Activated CD8-positive, alpha-beta memory T cell treated with anti-CD3 and anti-CD28 coated beads for 1 hour (primary cell): ENCODE results near the gene WDPCP.
"Not testable (repeated sequence)": the region's sequence is repeated elsewhere in the genome, so short reads cannot be mapped to it uniquely, and the experiment has no call there.

Experiments
- DNase-seq, 2 donors: peaks; one replicate each; pipeline ENCODE4 v3.0.0-alpha.2; 2020; ENCODE audit warnings: low read depth in 1 of 2; ENCODE audit errors: extremely low read depth in 1 of 2

Gene WDPCP

GRCh38 chr2:63590626-63591408, 2.5 kb upstream of the WDPCP start:
- no peak for DNase-seq

- DNase-seq: no peak
Measured at GRCh38 chr2:63589148-63589958, 1.1 kb upstream of the WDPCP start.

DNA sequence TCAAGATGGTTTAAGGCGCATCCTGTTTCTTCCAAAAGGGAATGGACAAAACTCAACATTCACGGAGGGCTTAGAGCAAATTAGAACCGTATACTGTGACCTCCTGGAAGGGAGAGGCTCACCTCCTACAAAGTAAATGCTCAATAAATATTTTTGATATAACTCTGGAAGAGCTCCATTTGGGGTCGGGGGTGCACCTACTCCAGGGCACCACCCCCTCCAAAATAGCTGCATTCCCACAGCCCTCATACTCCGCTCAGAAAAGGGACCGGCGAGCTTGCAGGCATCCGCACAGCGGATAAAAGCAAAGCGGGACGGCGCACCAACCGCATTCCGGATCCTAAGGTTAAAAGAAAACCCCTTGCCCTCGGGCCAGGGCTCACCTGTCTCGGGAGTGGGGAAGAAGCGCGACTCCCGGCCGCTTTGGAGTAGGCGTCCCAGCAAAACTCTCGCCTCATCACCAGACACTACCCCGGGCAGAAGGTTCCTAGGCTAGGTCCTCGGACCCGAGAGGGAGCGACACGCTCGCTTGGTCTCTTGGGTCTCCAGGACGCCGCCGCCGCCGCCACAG, 378 bp downstream of the WDPCP start:
- no peak for DNase-seq

DNA sequence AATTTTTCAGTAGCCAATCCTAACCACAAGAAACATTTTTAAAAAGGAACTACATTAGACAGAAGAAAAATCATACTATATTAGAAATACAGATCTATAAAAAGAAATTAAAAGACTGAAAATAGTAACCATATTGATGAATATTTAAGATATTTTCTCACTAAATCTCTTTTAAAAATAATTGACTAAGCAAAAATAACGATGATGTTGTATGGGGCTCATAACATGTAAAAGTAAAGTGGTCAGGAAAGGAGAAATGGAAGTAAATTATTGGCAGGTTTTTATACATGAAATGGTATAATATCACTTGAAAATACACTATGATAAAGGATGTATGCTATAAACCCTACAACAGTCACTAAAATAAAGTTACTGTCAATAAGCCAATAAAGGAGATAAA, 5.4 kb downstream of the WDPCP start:
- no peak for DNase-seq

DNA sequence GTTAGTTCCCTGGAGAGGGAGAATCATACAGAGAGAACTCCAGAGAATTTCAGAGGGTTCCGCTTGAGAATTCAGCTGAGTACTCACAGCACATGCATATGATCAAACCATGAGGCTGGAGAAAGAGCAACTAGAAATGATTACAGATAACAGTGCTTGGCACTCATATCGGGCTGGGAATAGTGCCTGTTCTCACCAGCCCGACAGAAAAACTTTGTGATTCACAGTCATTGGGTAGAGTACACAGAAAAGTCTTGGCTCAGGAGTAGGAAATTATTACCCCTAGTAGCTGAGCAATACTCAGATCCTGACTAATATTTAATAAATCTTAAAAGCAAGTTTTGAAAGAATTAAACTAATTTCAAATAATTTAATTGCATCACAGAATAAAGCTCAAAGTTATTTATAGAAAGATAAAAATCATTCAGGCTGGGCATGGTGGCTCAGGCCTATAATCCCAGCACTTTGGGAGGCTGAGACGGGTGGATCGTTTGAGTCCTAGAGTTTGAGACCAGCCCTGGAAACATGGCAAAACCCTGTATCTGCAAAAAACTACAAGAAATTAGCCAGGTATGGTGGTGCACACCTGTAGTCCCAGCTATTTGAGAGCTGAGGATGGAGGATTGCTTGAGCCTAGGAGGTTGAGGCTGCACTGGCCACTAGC, 6.8 kb downstream of the WDPCP start:
- no peak for DNase-seq

DNA sequence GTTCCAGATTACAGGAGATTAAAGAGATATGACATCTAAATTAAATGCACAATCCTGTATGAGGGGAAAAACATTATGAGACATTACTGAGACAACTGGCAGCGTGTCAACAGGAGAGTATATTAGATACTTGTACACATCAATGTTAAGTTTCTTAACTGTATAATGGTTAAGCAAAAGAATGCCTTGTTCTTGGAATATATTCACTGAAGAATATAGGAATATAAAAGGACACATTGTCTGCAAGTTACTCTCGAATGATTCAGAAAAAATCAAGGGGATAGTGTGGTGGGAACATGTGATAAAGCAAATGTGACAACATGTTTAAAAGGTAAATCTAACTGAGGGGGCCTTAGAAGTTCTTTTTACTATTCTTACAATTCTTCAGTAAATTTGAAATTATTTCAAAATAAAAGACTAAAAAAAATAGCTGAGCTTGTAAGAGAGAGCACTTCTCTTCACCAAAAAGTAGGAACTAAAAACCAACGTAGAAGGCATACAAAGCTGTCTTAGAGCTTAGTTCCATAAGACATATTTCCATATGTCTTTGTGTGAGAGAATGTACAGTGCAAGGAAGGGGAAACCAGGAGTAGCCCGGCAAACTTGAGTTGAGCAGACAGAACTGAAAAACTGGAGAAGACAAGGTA, 7.5 kb downstream of the WDPCP start:
- DNase-seq: no peak

- DNase-seq: no peak
Measured at GRCh38 chr2:63578767-63579166, 9.5 kb downstream of the WDPCP start.

- no peak for DNase-seq
Measured at GRCh38 chr2:63576546-63576945, 11.7 kb downstream of the WDPCP start.

- DNase-seq: not testable (repeated sequence)
Measured at GRCh38 chr2:63573726-63574345, 14.4 kb downstream of the WDPCP start.

DNA sequence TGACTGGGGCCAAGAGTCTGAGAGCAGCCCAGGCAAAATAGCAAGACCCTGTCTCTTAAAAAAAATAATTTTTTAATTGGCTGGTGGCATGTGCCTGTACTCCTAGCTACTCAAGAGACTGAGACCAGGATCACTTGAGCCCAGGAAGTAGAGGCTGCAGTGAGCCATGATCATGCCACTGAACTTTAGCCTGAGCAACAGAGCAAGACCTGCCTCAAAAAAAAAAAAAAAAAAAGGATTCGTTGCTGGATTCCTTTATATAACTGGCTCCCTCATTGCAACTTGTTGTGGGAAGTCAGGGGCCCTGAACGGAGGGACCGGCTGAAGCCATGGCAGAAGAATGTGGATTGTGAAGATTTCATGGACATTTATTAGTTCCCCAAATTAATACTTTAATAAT, 15.3 kb downstream of the WDPCP start:
- not testable (repeated sequence) for DNase-seq

GRCh38 chr2:63572001-63572400, 16.3 kb downstream of the WDPCP start:
- DNase-seq: no peak

DNA sequence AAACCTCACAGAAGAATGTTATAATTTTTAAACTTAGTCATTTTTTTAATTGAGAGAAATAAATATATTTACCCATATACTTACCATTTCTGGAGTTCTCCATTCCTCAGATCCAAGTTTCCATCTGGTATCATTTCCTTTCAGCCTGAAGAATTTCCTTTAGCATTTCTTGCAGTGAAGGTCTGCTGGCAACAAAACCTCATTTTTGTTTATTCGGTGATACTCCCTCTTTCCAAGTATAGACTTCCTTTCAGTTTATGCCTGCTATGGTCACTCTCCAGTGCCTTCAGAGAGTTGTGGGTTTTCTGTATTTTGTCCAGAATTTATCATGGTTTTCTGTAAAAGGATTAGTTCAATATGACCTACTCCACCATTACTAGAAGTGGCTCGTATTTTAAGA, 17.0 kb downstream of the WDPCP start:
- DNase-seq: no peak

DNA sequence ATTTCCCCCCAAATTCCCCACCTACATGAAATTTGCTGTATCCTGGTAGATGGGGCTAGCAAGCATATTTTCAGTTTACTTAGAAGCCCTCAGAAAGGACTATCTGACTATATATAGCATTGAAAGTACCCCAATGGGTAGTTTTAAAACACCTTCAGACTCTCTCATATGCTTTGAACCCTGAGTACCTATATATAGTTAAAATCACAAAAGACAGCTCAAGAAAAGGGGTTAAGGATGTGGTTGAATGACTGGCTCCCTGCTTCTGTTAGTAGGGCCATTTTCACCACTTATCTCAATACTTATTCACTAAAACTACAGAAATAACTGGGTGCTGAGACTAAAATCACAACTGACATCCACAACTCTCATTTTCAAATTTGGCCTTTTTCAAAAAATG, 18.5 kb downstream of the WDPCP start:
- DNase-seq: no peak

DNA sequence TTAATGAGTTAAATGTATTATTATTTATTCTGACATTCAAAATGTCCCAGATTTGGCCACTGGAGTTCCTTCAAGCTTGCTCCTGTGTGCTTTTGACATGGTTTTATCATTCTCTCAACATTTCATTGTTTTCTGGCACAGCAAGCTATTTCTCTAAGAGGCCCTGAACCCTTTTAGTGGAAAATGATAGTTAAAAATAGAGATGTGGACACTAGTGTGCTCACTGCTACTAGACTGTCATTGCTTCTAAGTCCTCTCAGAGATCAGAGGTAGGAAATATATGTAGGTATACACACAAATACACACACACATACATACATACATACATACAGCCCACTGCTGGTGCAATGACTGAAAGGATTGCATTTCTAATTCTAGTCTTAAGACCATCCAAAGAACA, 25.5 kb downstream of the WDPCP start:
- DNase-seq: no peak

DNA sequence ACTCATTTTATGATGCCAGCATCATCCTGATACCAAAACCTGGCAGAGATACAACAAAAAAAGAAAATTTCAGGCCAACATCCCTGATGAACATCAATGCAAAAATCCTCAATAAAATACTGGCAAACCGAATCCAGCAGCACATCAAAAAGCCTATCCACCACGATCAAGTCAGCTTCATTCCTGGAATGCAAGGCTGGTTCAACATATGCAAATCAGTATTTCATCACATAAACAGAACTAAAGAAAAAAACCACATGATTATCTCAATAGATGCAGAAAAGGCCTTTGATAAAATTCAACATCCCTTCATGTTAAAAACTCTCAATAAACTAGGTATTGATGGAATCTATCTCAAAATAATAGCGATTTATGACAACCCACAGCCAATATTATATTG, 29.4 kb downstream of the WDPCP start:
- DNase-seq: not testable (repeated sequence)

- DNase-seq: not testable (repeated sequence)
Measured at GRCh38 chr2:63557819-63558218, 30.5 kb downstream of the WDPCP start.

GRCh38 chr2:63555931-63556330, 32.3 kb downstream of the WDPCP start:
- DNase-seq: no peak

DNA sequence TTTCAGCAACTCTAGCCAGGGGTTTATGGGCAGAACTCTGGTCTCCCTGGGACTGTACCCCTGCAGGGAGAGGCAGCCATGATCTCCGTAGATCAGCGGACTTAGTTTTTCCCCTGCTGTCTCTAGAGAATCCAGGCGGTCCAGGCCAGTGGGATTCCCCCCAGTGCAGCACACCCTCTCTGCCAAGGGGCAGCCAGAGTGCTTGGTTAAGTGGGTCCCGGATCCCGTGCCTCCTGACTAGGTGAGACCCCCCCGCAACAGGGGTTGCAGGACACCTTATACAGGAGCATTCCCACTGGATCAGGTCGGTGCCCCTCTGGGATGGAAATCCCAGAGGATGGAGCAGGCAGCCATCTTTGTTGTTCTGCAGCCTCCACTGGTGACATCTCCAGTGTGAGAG, 33.0 kb downstream of the WDPCP start:
- no peak for DNase-seq

DNA sequence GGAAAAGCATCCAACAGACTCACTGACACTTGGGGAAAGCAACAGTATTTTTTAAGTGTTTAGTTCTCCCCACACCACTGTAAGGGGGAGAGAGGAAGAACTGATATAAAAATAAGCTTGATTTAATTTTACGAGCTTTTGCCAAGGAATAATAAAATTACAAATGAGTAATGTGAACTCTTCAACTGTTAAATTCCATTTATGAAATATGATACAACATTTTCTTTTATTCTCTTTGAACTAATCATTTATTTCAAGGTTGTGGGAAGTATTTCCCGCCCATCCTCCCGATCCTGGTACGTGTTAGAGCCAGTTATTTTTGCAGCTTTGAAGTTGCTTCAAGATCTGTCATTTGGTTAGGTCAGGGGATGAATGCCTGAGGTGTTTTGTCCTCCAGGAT, 35.2 kb downstream of the WDPCP start:
- DNase-seq: no peak

- no peak for DNase-seq
Measured at GRCh38 chr2:63545023-63545422, 43.3 kb downstream of the WDPCP start.
